HG02938 (cell line): ENCODE data around the gene DFFB.

ENCODE experiments used
- ATAC-seq: cut with Tn5 transposase; IDR thresholded peaks from one replicate; pipeline ENCODE4 v1.9.1; 2021; ENCODE audit warnings: mild to moderate bottlenecking, moderate library complexity; ENCODE audit not compliant: unreplicated experiment

Gene DFFB

DNA sequence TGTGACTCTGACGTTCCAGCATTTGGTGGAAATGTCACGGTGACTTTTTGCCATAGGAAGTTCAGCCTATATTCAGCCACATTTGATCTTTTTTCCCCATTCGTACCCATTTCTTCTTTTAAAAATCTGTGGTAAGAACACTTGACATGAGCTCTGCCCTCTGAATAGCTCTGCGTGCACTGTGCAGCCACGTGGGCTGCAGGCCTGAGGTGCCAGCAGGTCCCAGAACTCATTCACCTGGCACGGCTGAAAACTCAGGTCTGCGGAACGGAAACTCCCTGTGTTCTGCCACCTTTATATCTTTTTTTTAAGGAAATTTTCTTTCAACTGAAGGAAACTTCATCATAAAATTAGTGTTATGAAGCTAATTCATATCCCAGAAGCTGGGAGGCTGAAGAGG, 28.9 kb upstream of the DFFB start:
- no peak for ATAC-seq

GRCh38 chr1:3831689-3832088, 25.6 kb upstream of the DFFB start:
- ATAC-seq: no peak

DNA sequence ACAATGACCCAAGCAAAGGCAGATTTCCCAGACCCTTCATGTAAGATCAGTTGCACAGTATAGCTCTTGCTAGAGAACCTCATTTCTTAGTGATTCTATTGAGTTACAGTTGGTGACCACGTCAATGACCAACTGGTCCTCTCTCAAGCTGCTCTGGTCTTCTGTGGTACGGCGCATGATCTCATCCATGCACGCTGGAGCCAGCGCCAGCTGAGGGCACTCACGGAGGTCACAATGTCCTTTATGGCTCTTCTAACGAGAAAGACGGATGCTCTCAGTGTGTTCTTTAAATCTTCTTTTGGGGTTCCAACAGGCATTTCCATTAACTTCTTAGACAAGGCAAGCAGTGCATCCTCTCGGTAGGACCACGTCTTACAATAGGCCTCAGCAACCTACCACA, 22.6 kb upstream of the DFFB start:
- ATAC-seq: no peak

GRCh38 chr1:3836421-3836820, 20.9 kb upstream of the DFFB start:
- ATAC-seq: no peak

GRCh38 chr1:3837200-3837599, 20.1 kb upstream of the DFFB start:
- ATAC-seq: no peak

DNA sequence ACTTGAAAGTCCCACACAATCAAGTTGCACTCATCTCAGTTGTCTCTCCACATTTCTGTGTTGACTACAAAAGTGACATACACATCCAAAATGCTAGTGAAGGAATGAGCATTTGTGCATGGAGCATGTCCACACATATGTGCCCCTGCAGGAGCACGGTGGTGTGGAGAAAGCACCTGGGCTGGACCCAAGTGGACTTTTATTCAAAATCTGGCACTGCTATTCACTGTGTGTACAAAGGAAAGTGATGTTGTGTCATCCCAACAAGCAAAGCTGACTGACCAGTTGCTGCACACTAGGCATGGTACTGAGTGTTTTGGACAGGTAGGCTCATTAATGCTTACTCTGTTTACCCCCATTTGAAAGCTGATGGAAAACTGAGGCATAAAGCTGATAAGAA, 19.6 kb upstream of the DFFB start:
- no peak for ATAC-seq

GRCh38 chr1:3838788-3839187, 18.5 kb upstream of the DFFB start:
- no peak for ATAC-seq

- ATAC-seq: no peak
Measured at GRCh38 chr1:3841491-3841890, 15.8 kb upstream of the DFFB start.

GRCh38 chr1:3842912-3843311, 14.4 kb upstream of the DFFB start:
- ATAC-seq: no peak

DNA sequence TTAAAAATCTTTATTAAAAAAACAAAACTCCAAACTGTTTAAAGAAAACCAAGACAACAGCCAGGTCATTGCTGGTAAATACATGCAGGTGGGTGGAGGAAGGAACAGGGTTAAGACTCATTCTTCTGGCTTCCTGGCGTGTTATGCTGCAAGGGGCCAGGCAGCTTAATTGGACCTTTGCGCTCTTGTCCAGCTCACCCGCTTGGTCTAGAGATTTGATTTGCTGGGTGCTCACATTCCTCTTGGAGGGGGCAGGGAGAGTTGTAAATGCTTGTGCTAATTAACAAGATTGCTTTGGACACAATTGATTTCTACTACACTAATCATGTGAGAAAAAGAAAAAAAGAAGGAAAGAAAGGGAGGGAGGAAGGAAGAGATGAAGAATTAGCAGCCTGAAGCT, 10.7 kb upstream of the DFFB start:
- ATAC-seq: no peak

- ATAC-seq: no peak
Measured at GRCh38 chr1:3847081-3847480, 10.2 kb upstream of the DFFB start.

GRCh38 chr1:3850857-3851256, 6.4 kb upstream of the DFFB start:
- no peak for ATAC-seq

DNA sequence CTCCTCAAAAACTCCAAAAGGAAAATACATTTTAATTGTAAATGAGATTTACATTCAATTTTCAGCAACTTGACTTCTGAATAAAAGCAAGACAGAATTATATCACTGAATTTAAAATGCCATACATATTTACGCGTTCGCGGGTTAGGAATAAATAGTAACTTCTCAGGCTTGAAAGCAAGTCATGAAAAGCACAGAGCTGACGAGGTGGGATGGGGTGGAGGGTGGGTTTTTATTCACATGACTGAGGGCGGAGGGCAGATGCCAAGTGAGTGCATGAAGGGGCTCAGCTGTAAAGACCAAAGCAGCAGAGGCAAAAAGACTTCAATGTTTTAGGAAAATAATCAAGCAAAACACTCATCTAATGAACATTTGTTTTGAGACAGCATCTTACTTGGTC, 6.0 kb upstream of the DFFB start:
- ATAC-seq: no peak

DNA sequence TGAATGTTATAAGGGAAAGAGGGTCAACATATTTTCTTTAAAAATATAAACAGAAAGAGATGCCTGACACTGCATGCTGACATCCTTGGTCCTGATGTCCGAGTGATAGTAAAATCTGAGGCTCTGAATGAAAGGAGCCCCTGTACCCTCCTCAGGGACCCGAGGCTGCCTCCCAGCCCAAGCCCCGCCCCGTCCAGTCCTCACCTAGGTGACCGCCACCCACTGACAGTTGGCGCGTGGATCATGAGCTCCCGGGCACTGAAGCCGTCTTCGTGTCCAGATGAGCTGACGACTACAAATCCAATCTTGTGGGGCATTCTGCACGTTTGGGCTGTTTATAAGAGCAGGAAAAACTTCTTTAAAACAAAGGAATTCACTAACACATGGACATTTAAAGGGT, 5.2 kb upstream of the DFFB start:
- no peak for ATAC-seq

- no peak for ATAC-seq
Measured at GRCh38 chr1:3852711-3853485, 4.4 kb upstream of the DFFB start.

DNA sequence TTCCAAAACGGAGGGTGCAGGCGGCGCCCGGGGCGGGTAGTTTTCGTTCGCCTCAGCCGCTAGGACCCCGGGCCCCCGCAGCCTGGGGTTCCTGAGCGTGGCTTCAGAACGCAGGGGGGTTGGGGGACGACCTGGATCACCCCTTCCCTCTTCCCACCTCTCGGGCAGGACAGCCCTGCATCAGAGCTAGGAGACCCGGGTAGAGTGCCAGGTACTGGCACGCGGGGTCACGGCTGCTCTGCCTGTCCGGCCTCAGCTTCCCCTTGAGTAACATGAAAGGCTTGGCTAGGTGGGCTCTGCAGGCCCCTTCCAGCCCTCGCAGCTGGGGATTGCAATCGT, 484 bp downstream of the DFFB start:
- no peak for ATAC-seq

DNA sequence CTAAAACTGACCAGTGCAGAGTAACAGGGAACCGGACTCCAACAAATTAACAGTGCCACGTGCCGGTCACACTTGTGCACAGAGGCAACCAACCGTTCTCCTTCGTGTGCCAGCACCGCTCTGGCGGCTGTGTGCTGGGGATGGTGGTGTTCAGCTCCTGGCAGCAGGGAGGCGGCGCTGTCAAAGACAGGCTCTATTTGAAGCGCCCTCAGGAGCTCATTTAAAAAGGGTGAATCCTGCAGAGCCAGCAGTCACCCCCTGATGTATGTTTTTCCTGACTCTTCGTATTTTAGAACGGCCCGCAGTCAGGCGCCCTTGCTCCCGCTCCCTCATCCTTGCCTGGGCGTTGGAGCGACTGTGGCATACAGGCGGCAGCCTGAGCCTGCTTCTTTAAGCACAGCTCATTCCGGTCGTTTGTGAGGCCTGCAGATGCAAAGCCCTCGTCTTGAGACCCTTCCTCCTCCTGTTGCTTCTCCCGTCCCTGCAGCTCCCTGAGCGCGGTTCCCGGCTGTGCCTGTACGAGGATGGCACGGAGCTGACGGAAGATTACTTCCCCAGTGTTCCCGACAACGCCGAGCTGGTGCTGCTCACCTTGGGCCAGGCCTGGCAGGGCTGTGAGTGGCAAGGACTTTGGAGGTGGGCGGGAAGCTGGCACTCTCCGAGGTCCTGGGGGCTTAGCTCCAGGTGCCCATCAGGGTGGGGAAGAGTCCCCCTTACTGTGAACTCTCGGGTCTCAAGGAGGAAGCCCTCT, 1.1 kb downstream of the DFFB start:
- ATAC-seq: no peak

GRCh38 chr1:3863231-3863935, 6.1 kb downstream of the DFFB start:
- no peak for ATAC-seq

DNA sequence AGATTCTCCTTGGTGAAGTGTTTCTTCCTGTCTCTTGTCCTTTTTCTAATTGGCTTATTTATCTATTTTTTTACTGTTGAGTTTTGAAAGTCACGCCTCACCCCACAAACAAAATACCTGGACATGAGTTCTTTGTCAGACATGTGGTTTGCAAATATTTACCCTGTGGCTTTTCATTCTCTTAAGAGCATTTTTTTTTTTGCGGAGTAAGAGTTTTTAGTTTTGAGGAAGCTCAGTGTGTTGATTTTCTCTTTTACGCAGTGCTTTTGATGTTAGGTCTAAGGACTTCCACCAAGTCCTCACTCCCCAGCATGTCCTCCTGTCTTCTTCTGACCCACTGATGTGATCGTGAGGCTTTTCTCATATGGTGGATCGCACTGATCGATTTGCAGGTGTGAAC, 7.6 kb downstream of the DFFB start:
- no peak for ATAC-seq

DNA sequence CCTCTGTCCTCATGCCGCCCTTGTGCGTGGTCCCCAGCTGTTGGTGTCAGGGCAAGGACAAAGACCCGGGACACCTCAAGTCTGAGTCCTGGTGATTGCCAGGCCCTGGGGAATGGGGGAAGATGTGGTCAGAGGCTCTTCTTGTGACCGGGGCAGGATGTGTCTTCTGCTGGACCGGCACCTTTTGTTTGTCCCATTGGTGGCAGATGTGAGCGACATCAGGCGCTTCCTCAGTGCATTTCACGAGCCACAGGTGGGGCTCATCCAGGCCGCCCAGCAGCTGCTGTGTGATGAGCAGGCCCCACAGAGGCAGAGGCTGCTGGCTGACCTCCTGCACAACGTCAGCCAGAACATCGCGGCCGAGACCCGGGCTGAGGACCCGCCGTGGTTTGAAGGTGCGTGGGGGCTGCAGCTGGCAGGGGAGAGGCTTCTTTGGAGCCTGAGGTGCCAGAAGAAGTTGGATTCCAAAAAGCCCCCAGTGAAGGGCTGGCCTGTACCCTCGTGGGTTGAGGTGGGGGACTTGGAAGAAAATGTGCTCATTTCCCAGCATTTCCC, 8.4 kb downstream of the DFFB start:
- no peak for ATAC-seq

GRCh38 chr1:3868464-3869006, 11.3 kb downstream of the DFFB start:
- ATAC-seq: no peak
